Measurements from ENCODE around the gene ENTHD1. TPM values are rescaled to one million over a fixed set of nuclear protein-coding genes. Genes with fewer than 3 reads are reported as not detected.

ENTHD1 gene
- total and polyA plus RNA-seq, 10 of the 15 experiments (the other 5 are each of a cell fraction or from before 2014, with no cell fraction given): 0.09 to 0.52 (median 0.21) TPM; not detected in 1

GRCh38 chr22:39900306-39901227 lies 7.0 kb upstream of the ENTHD1 start, which contains the start of gene GRAP2 (continued):
- TF ChIP-seq E4F1 (IDR thresholded peaks at IDR 0.05; ENCODE audit: borderline replicate concordance, partially characterized antibody) (no peak), IKZF1 (conservative IDR thresholded peaks at IDR 0.05) (peak; percentile 69), SP1 (IDR thresholded peaks at IDR 0.05; ENCODE audit: low read depth, low read length) (peak; percentile 10), CREM (IDR thresholded peaks at IDR 0.05; ENCODE audit: low read depth) (peak; percentile 31; the same call in 1 of the 2 replicates), SMAD1 (IDR thresholded peaks at IDR 0.05; ENCODE audit: low read depth, partially characterized antibody) (peak; percentile 32), FOXM1 (IDR thresholded peaks at IDR 0.05; ENCODE audit: low read depth, low read length) (peak; percentile 66; the same call in 1 of the 2 replicates), MLLT1 (IDR thresholded peaks at IDR 0.05) (peak; percentile 80), NBN (IDR thresholded peaks at IDR 0.05) (peak; percentile 63; the same call in 1 of the 2 replicates), CUX1 (IDR thresholded peaks at IDR 0.05; ENCODE audit: insufficient replicate concordance, low read depth, low read length) (peak; percentile 56), SRF (IDR thresholded peaks at IDR 0.05; ENCODE audit: low read depth in 2 of 2, low read length in 2 of 2) (peak; percentile 70 to 89), CTCF (IDR thresholded peaks at IDR 0.05 in 2 of 3, conservative IDR thresholded peaks at IDR 0.05 in 1 of 3; ENCODE audit: control insufficient read depth in 2 of 3, extremely low read depth in 1 of 3, insufficient read depth in 1 of 3, low read depth in 3 of 3, low read length in 3 of 3) (no peak), CBX5 (IDR thresholded peaks at IDR 0.05; ENCODE audit: low read depth) (0 out of 2 replicates have a peak, but pooled peaks have one; percentile 38), EP300 (IDR thresholded peaks at IDR 0.05; ENCODE audit: borderline replicate concordance in 1 of 2, control insufficient read depth in 1 of 2, low read depth in 2 of 2, low read length in 2 of 2) (peak; percentile 30 to 49; a peak in 1 of 4 replicates), NFYB (IDR thresholded peaks at IDR 0.05; ENCODE audit: insufficient read depth, low read depth, low read length) (no peak), IKZF2 (IDR thresholded peaks at IDR 0.05) (peak; percentile 79), CHD4 (IDR thresholded peaks at IDR 0.05) (no peak)

All from GM12878 (cell line).